GM18861 (cell line): ENCODE data around the gene ZNF839.
"Not testable (repeated sequence)": the region's sequence is repeated elsewhere in the genome, so short reads cannot be mapped to it uniquely, and the experiment has no call there.

ENCODE experiments used
- ATAC-seq: cut with Tn5 transposase; IDR thresholded peaks from one replicate; pipeline ENCODE4 v1.9.1; 2021; ENCODE audit not compliant: unreplicated experiment

The ZNF839 gene

DNA sequence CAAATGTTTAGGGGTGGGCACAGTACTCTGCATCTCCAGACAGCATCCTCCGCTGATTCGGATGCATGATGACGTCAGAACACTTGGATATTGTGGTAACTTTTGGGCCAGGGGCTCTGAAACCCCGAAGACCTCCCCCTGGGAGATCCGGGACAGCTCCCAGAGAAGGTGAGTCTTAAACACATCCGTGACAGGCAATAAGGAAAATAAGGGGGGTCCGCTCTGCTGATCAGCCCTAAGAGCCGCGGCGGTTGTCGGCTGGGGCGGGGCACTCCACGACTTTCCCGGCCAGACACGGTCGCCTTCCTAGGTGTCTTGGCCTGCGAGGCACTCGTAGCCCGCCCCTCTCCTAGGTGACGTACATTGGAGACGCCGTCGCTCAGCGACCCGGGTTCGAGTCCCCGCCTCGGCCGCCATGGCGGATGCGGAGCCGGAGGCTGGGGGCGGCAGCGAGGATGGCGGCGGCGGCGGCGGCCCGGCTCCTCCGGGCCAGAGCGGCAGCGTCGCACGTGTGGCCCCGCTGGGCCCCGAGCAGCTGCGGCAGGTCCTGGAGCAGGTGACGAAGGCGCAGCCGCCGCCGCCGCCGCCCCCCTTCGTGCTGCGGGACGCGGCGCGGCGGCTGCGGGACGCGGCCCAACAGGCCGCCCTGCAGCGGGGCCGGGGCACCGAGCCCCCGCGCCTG is at the start of gene ZNF839:
Gene ZNF839, plus strand, starts transcription at position 396 of the 682 bp plus-strand sequence. Its CDS starts 20 bp downstream, at position 416.
- peak; percentile 52 for ATAC-seq

DNA sequence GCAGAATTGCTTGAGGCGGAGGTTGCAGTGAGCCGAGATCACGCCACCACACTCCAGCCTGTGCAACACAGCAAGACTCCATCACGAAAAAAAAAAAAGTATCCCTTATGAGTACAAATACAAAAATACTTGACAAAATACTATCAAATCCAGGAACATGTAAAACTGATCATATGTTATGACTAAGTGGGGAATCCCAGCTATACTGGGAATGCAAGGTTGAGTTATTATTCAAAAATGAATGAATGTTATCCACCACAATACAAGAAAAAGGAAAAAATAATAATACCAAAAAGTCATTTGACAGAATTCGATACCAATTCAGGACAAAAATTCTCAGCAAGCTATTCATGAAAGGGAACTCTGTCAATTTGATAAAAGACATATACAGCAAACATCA is 47.2 kb upstream of the ZNF839 start:
- ATAC-seq = no peak

GRCh38 chr14:102275866-102276265 is 43.7 kb upstream of the ZNF839 start:
- no peak for ATAC-seq

GRCh38 chr14:102277874-102278630 is 41.5 kb upstream of the ZNF839 start:
- no peak for ATAC-seq

DNA sequence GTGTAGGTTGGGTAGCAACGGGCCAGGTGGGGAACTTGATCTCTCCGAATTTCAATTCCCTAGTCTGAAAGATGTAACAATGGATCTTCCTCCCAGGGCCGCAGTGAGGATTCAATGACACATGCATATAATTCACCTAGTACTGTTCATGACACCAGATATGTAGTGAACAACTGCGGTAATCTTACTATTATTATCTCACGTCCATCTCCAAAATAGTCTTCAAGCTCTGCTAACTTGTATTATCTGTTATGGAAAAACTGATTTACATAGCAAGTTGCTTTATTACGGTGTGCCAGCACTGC is 41.0 kb upstream of the ZNF839 start:
- no peak for ATAC-seq

DNA sequence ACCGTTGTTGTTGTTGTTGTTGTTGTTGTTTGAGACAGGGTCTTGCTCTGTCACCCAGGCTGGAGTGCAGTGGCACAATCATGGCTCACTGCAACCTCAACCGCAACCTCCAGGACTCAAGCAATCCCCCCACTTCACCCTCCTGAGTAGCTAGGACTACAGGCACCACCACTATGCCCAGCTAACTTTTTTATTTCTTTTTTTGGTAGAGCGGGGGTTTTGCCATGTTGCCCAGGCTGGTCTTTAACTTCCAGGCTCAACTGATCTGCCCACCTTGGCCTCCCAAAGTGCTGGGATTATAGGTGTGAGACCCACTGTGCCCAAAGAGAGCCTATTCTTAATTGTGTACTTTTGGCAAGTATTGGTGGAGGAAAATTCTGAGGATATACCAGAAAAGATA is 40.3 kb upstream of the ZNF839 start:
- ATAC-seq = no peak

DNA sequence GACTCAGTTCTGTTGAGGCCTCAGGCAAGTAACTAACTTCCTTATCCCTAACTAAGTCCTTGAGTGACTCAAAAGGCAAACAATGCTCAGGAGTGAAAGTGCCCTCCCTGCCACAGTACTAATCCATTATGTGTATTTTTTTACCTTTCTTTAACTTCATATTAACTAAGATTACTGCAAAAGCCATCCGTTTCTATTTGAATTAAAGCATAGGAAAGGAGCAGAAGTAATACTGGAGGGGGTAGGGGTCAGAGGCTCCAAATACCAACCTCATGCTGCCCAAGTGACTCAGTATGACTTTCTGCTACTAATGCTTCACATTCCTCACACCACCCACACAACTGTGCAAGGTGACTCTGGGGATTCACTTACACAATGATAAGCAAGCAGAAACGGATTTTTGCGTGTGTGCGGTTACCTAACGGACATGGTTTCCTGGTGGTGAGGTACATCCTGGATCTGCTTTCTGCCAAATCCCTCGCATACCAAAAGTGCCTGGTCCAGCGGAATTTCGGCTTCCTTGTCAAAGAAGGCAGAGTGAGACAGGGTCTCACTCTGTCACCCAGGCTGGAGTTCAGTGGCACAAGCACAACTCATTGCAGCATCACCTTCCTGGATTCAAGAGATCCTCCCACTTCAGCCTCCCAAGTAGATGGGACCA is 39.7 kb upstream of the ZNF839 start:
- no peak for ATAC-seq

- no peak for ATAC-seq
Observed at GRCh38 chr14:102280376-102280962, 39.1 kb upstream of the ZNF839 start.

DNA sequence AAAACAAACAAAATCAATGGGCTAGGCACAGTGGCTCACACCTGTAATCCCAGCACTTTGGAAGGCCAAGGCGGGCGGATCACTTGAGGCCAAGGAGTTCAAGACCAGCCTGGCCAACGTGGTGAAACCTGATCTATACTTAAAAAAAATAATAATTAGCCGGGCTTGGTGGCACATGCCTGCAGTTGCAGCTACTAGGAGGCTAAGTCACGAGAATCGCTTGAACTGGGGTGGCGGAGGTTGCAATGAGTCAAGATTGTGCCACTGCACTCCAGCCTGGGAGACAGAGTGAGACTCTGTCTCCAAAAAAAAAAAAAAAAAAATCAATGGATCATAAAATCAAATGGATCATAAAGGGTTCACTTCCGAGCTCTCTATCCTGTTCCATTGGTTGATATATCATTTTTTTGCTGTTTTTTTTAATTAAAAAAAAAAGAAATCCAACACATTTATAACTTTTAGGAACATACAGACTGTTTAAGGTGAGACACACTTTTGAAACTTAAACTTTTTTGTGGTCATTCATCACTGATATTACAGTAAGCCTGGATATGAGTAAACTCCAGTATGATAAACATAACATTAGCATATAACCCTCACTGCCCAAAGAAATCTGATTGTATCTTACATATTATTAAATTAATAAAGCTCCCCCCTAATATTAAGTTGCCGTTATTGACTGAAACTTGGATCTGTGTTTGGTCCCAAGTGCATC is 36.6 kb upstream of the ZNF839 start:
- no peak for ATAC-seq

GRCh38 chr14:102283631-102284129 is 35.9 kb upstream of the ZNF839 start:
- ATAC-seq = no peak

DNA sequence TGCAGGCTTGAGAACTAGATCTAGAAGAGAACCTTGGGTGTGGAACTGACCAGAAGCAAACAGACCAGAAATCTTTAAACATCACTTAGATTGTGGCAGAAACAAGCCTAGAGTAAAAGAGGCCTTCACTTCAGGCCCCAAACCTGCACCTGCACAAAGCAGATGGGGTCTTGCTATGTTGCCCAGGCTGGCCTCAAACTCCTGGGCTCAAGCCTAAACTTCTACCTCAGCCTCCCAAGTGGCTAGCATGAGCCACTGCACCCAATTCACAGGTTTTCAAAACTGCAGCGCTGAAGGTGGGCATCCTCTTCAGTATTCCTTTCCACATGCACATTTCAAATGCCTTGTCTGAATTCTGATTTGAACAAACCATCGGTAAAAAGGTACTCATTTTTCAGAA is 34.4 kb upstream of the ZNF839 start:
- ATAC-seq = no peak

GRCh38 chr14:102288139-102288538 is 31.4 kb upstream of the ZNF839 start:
- no peak for ATAC-seq

DNA sequence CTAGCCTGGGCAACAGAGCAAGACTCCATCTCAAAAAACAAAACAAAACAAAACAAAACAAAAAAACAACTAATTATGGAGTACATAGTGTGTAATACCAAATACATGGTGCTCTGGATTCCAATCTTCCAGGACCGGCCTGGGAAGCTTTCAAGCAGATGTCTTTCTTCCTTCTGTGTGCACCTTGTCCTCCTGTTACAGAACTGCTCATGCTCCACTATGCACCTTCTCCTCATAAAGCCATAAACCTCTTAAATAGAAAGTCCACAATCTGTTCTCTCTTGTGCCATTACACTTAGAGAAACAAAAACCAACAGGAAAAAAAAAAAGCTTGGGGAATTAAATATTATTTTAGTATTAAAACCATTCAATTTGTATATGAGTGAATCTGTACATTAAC is 27.1 kb upstream of the ZNF839 start:
- ATAC-seq = no peak

- no peak for ATAC-seq
Observed at GRCh38 chr14:102293781-102294180, 25.8 kb upstream of the ZNF839 start.

GRCh38 chr14:102295270-102295669 is 24.3 kb upstream of the ZNF839 start:
- ATAC-seq = no peak

- ATAC-seq = no peak
Observed at GRCh38 chr14:102297436-102298170, 21.9 kb upstream of the ZNF839 start.

DNA sequence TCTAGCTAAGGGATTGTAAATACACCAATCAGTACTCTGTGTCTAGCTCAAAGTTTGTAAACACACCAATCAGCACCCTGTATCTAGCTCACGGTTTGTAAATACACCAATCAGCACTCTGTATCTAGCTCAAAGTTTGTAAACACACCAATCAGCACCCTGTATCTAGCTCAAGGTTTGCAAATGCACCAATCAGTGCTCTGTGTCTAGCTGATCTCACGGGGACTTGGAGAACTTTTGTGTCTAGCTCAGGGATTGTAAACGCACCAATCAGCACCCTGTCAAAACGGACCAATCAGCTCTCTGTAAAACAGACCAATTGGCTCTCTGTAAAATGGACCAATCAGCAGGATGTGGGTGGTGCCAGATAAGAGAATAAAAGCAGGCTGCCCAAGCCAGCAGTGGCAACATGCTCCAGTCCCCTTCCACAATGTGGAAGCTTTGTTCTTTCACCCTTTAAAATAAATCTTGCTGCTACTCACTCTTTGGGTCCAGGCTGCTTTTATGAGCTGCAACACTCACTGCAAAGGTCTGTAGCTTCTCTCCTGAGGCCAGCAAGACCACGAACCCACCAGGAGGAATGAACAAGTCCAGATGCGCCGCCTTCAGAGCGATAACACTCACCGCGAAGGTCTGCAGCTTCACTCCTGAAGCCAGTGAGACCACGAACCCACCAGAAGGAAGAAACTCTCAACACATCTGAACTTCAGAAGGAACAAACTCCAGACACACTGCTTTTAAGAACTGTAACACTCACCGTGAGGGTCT is 21.1 kb upstream of the ZNF839 start:
- ATAC-seq = not testable (repeated sequence)

DNA sequence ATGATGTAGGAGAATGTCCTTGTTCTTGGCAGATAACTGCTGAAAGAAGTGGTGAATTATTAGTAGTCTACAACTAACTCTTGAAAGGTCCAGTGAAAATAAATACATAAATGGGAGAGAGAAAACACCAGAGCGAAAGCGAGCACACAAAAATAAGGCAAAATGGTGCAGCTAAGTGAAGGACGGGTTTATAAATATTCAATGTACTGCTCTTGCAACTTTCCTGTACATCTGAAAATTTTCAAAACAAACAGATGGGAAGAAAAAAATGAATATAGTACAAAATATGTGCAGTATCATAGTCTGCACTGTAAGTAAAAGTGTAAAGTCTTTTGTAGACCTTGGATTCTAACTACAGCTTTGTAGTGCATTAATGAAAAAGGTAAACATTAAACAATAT is 15.9 kb upstream of the ZNF839 start:
- no peak for ATAC-seq
